ENCODE data around the gene RNF222. TPM values are rescaled to one million over a fixed set of nuclear protein-coding genes. Genes with fewer than 3 reads are reported as not detected.

The RNF222 gene
- not detected for polyA plus RNA-seq (2012; ENCODE audit: insufficient read depth, insufficient read length, low read depth)

GRCh38 chr17:8397636-8398035, at the start of gene RNF222:
Gene RNF222, minus strand, starts transcription at chr17:8397827. Its CDS starts 4,366 bp downstream, at chr17:8393461.
- Histone ChIP-seq H3K4me3 (ENCODE audit: low read depth, low read length) (no peak within 1 kb of the TSS), H3K4me1 (no peaks in the 10 kb centered on the region)
- no peak for DNase-seq

GRCh38 chr17:8445536-8445935, 47.9 kb upstream of the RNF222 start:
- no peak for DNase-seq
- Histone ChIP-seq H3K9me3 (no peaks in the 10 kb centered on the region), H3K4me3 (ENCODE audit: low read depth, low read length) (no peak overlapping the region), H3K36me3 (peaks cover 2% of the 10 kb centered on the region; the same call in 1 of the 2 replicates), H3K4me1 (no peaks in the 10 kb centered on the region), H3K27me3 (no peaks in the 10 kb centered on the region)
- no peak for TF ChIP-seq CTCF (IDR thresholded peaks at IDR 0.05; ENCODE audit: low read depth, low read length)

More at GRCh38 chr17:8397636-8398035, at the start of gene RNF222:
- TF ChIP-seq CTCF (IDR thresholded peaks at IDR 0.05; ENCODE audit: low read depth, low read length), result no peak
- no peaks in the 10 kb centered on the region for H3K36me3 ChIP-seq
- H3K27me3 ChIP-seq, result peaks cover 18% of the 10 kb centered on the region
- no peaks in the 10 kb centered on the region for H3K9me3 ChIP-seq

GRCh38 chr17:8444494-8444893, 46.9 kb upstream of the RNF222 start:
- H3K4me1 ChIP-seq, result no peaks in the 10 kb centered on the region
- H3K4me3 ChIP-seq (ENCODE audit: low read depth, low read length), result no peak overlapping the region
- no peak for TF ChIP-seq CTCF (IDR thresholded peaks at IDR 0.05; ENCODE audit: low read depth, low read length)
- no peaks in the 10 kb centered on the region for H3K27me3 ChIP-seq
- H3K36me3 ChIP-seq, result peaks cover 2% of the 10 kb centered on the region; the same call in 1 of the 2 replicates
- DNase-seq, result no peak
- no peaks in the 10 kb centered on the region for H3K9me3 ChIP-seq

- no peak for DNase-seq
- H3K27me3 ChIP-seq, result no peaks in the 10 kb centered on the region
- no peaks in the 10 kb centered on the region for H3K4me1 ChIP-seq
- no peak for TF ChIP-seq CTCF (IDR thresholded peaks at IDR 0.05; ENCODE audit: low read depth, low read length)
- peaks cover 2% of the 10 kb centered on the region; the same call in 1 of the 2 replicates for H3K36me3 ChIP-seq
- no peak overlapping the region for H3K4me3 ChIP-seq (ENCODE audit: low read depth, low read length)
- H3K9me3 ChIP-seq, result no peaks in the 10 kb centered on the region
These were observed 46.1 kb upstream of the RNF222 start for GRCh38 chr17:8443756-8444155.

- no peaks in the 10 kb centered on the region for H3K4me1 ChIP-seq
- no peaks in the 10 kb centered on the region for H3K36me3 ChIP-seq
- no peak for TF ChIP-seq CTCF (IDR thresholded peaks at IDR 0.05; ENCODE audit: low read depth, low read length)
- H3K27me3 ChIP-seq, result no peaks in the 10 kb centered on the region
- no peaks in the 10 kb centered on the region for H3K9me3 ChIP-seq
- H3K4me3 ChIP-seq (ENCODE audit: low read depth, low read length), result no peak overlapping the region
- DNase-seq, result no peak
These were observed 44.7 kb upstream of the RNF222 start for GRCh38 chr17:8442310-8442709.

- Histone ChIP-seq H3K27me3 (no peaks in the 10 kb centered on the region), H3K4me1 (no peaks in the 10 kb centered on the region), H3K9me3 (no peaks in the 10 kb centered on the region), H3K4me3 (ENCODE audit: low read depth, low read length) (no peak overlapping the region), H3K36me3 (no peaks in the 10 kb centered on the region)
- DNase-seq, result no peak
- no peak for TF ChIP-seq CTCF (IDR thresholded peaks at IDR 0.05; ENCODE audit: low read depth, low read length)
These were observed 44.1 kb upstream of the RNF222 start for GRCh38 chr17:8441690-8442089.
